ENCODE data around the gene MBNL2.

- no peak for TF ChIP-seq CTCF (IDR thresholded peaks at IDR 0.05)
- TF ChIP-seq POLR2AphosphoS5 (IDR thresholded peaks at IDR 0.05) = no peak
- no peak for TF ChIP-seq EP300 (IDR thresholded peaks at IDR 0.05)
- no peak for TF ChIP-seq POLR2A (IDR thresholded peaks at IDR 0.05)
Observed at GRCh38 chr13:97306106-97306505, 84.0 kb downstream of the MBNL2 start.
